GM23248 (cell line): ENCODE measurements around the gene GATA5. TPM values are rescaled to one million over a fixed set of nuclear protein-coding genes. Genes with fewer than 3 reads are reported as not detected.

Source experiments
- DNase-seq: peaks from one replicate; pipeline ENCODE4 v3.0.0-alpha.2; 2015
- H2AFZ ChIP-seq: fragments of 200-600 bp; sonication (generic); 2 replicates; pipeline ENCODE4 v1.6.1; 2016; ENCODE audit warnings: antibody characterized with exemption
- H3F3A ChIP-seq: fragments of 200-600 bp; sonication (generic); 2 replicates; pipeline ENCODE4 v1.6.1; 2016; ENCODE audit warnings: mild to moderate bottlenecking, antibody characterized with exemption, mixed run types; ENCODE audit not compliant: insufficient read depth
- H3K27ac ChIP-seq: fragments of 200-600 bp; sonication (generic); 2 replicates; pipeline ENCODE4 v1.5.1; 2016; ENCODE audit warnings: mild to moderate bottlenecking
- H3K27me3 ChIP-seq: fragments of 200-600 bp; sonication (generic); replicated peaks from 2 replicates; pipeline ENCODE4 v1.6.1; 2016; ENCODE audit warnings: mild to moderate bottlenecking; ENCODE audit not compliant: insufficient read depth
- H3K36me3 ChIP-seq: fragments of 200-600 bp; sonication (generic); 2 replicates; pipeline ENCODE4 v1.6.1; 2016; ENCODE audit warnings: low read depth, mild to moderate bottlenecking
- H3K4me1 ChIP-seq: fragments of 200-600 bp; sonication (generic); 2 replicates; pipeline ENCODE4 v1.6.1; 2016; ENCODE audit warnings: mild to moderate bottlenecking; ENCODE audit not compliant: insufficient read depth
- H3K4me2 ChIP-seq: fragments of 200-600 bp; sonication (generic); one replicate; pipeline ENCODE4 v1.6.1; 2016; ENCODE audit warnings: mild to moderate bottlenecking; ENCODE audit not compliant: unreplicated experiment
- H3K4me3 ChIP-seq: fragments of 200-600 bp; sonication (generic); 2 replicates; pipeline ENCODE4 v1.5.1; 2016; ENCODE audit warnings: mild to moderate bottlenecking
- H3K79me2 ChIP-seq: fragments of 200-600 bp; sonication (generic); 2 replicates; pipeline ENCODE4 v1.6.1; 2016; ENCODE audit warnings: mild to moderate bottlenecking; ENCODE audit not compliant: insufficient read depth
- H3K9ac ChIP-seq: fragments of 200-600 bp; sonication (generic); 2 replicates; pipeline ENCODE4 v1.6.1; 2016; ENCODE audit warnings: mild to moderate bottlenecking
- H3K9me2 ChIP-seq: fragments of 200-600 bp; sonication (generic); 2 replicates; pipeline ENCODE4 v1.6.1; 2016; ENCODE audit warnings: mixed run types, mild to moderate bottlenecking, moderate library complexity; ENCODE audit not compliant: insufficient read depth
- H3K9me3 ChIP-seq: fragments of 200-600 bp; sonication (generic); one replicate; pipeline ENCODE4 v1.6.1; 2017; ENCODE audit warnings: low read depth
- H4K20me1 ChIP-seq: fragments of 200-600 bp; sonication (generic); 2 replicates; pipeline ENCODE4 v1.6.0; 2016; ENCODE audit not compliant: insufficient read depth
- EZH2 ChIP-seq: fragments of 200-600 bp; sonication (generic); IDR thresholded peaks from 2 replicates; pipeline ENCODE4 v1.6.1; 2018; ENCODE audit warnings: antibody characterized with exemption, mild to moderate bottlenecking; ENCODE audit not compliant: insufficient read depth, poor library complexity, severe bottlenecking
- EZH2phosphoT487 ChIP-seq: fragments of 200-600 bp; sonication (generic); IDR thresholded peaks from 2 replicates; pipeline ENCODE4 v1.6.1; 2018; ENCODE audit warnings: antibody characterized with exemption, moderate library complexity, mild to moderate bottlenecking, low read depth; ENCODE audit not compliant: insufficient read depth
- WGBS, 2 experiments: methylation state at CpG; one replicate each; pipeline ENCODE4 v1.1.6; 2015 to 2017; ENCODE audit warnings: low lambda C conversion rate in 2 of 2, low coverage in 1 of 2; ENCODE audit errors: missing lambda C conversion rate in 2 of 2; 5-methylcytosine and 5-hydroxymethylcytosine counted together
- in situ Hi-C: fragments of 300-500 bp; cut with MboI; formaldehyde crosslinking; loops from 2 replicates; pipeline ENCODE4 v1.15.0; 2020
- polyA plus RNA-seq: library from polyadenylated mRNA; unstranded; fragments of >200 nt; fragmentation: Nextera tagmentation; extraction: Ambion mirVana; gene quantifications from 2 replicates; pipeline ENCODE4 v1.2.1, GENCODE V29; 2016
- total RNA-seq: library from RNA; depleted of rRNA; stranded (reverse); fragments of >200 nt; shearing (Covaris generic); gene quantifications from 2 replicates; pipeline ENCODE4 v1.2.3, GENCODE V29; 2014

GATA5 gene
- total and polyA plus RNA-seq, 2 experiments from 2014 or later, result not detected

DNA sequence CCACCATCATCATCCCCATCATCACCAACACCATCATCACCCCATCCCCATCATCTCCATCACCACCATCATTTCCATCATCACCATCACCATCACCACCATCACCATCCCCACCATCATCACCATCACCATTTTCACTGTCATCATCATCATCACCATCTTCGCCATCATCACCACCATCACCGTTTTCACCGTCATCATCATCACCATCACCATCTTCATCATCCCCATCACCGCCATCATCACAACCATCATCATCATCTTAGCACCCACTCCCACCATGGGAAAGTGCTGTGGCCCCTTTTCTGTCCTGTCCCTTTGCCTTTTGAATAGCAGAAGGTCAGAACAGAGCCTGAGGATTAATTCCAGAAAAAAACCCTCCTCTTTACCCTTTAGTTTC is 28.5 kb upstream of the GATA5 start:
- 86 to 94% methylated on average over 4 of the region's 4 CpGs for WGBS, 2 experiments
- no peaks in the 10 kb centered on the region for H3K36me3 ChIP-seq
- no peaks in the 10 kb centered on the region for H3K4me1 ChIP-seq
- no peak overlapping the region for H3K9ac ChIP-seq
- H3K4me3 ChIP-seq, result no peak overlapping the region
- no peaks in the 10 kb centered on the region for H3F3A ChIP-seq
- H3K27ac ChIP-seq, result no peak overlapping the region
- H3K4me2 ChIP-seq, result no peak overlapping the region
- in situ Hi-C loops, result loop anchor here (5.0 to 25.0 kb wide), 2 partner anchors 113 to 283 kb away; partner anchors contain the start of gene MRGBP
- no peaks in the 10 kb centered on the region for H3K9me3 ChIP-seq
- TF ChIP-seq EZH2 (no peak), EZH2phosphoT487 (no peak)
- no peak for DNase-seq
- H2AFZ ChIP-seq, result no peak overlapping the region
- no peaks in the 10 kb centered on the region; the same call in 1 of the 2 replicates for H3K27me3 ChIP-seq
- no peaks in the 10 kb centered on the region for H3K9me2 ChIP-seq
- H4K20me1 ChIP-seq, result no peaks in the 10 kb centered on the region
- H3K79me2 ChIP-seq, result no peaks in the 10 kb centered on the region

DNA sequence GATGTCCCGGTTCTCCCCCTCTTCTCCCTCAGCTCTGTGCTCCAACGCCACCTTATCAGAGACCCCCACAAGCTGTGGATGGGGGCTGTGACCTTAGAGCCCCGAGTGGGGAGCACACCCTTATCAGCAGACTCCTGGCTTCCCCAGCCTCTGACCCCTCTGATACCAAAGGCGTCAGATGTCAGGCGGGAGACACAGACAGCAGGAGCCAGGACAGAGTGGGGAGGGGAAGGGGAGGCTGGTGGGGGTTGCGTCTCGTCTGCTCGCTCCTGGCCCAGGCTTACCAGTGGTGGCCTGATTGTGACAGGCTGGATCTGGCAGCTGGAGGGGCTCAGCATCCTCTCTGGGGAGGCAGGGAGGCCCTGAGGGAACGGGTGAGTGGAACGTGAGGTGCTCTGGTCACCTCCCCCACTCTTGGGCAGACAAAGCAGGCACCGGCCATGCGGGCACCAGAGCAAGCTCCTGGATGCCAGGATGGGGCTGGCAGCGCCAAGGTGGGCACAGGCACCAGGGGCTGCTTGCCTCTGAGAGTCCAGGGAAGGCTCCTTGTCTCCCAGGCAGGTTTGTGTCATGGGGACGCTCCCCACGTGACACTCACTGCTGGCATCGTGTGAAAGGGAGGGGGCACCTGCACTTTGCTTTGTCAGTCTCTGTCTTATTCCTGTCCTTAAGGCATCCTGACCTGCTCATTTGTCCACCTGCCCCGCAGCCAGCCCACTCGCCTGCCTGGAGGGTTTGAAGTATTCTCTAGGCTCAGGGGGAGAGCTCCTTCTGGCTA is 27.8 kb upstream of the GATA5 start:
- no peak overlapping the region for H3K27ac ChIP-seq
- H4K20me1 ChIP-seq, result no peaks in the 10 kb centered on the region
- 34 to 36% methylated on average over 17 to 18 of the region's 18 CpGs for WGBS, 2 experiments
- H3K9ac ChIP-seq, result no peak overlapping the region
- H3K36me3 ChIP-seq, result no peaks in the 10 kb centered on the region
- no peak overlapping the region for H3K4me3 ChIP-seq
- TF ChIP-seq EZH2phosphoT487 (no peak), EZH2 (no peak)
- H3K4me1 ChIP-seq, result no peaks in the 10 kb centered on the region
- no peak overlapping the region for H2AFZ ChIP-seq
- no peaks in the 10 kb centered on the region for H3K79me2 ChIP-seq
- H3F3A ChIP-seq, result no peaks in the 10 kb centered on the region
- DNase-seq, result no peak
- no peaks in the 10 kb centered on the region for H3K9me2 ChIP-seq
- H3K4me2 ChIP-seq, result no peak overlapping the region
- no peaks in the 10 kb centered on the region; the same call in 1 of the 2 replicates for H3K27me3 ChIP-seq
- H3K9me3 ChIP-seq, result no peaks in the 10 kb centered on the region
- in situ Hi-C loops, result loop anchor here (5.0 to 25.0 kb wide), 2 partner anchors 114 to 284 kb away; partner anchors contain the start of gene MRGBP

DNA sequence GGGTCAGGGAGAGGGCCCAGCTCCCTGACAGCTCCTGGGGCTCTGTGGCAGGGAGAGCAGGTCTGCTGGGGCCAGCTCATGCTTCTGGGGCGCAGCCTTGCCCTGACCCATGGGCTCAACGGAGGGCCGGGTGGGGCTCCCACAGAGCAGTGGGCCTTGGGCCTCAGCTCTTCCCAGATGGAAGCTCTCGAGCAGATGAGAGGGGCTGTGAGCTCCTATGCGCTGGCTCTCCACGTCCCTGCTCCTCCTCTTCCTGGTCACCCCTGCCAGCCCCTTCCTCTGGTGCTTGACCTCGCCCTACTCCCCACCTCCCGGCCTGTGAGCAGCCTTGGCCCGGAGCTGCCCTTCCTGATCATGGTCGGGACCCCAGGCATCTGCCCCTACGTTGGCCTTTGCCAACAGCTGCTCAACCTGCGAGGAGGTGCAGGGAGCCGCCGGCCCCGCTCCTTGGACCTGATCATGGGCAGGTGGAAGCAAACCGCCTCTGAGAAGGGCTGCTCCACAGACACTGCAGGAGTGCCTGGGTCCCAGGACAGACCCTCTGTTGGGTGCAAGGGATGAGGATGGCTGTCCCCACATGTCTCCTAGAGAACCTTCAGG is 26.8 kb upstream of the GATA5 start:
- Histone ChIP-seq H3K27me3 (no peaks in the 10 kb centered on the region; the same call in 1 of the 2 replicates), H3K4me2 (no peak overlapping the region), H4K20me1 (no peaks in the 10 kb centered on the region), H3K4me1 (no peaks in the 10 kb centered on the region), H3K36me3 (no peaks in the 10 kb centered on the region), H3K27ac (no peak overlapping the region), H3F3A (no peaks in the 10 kb centered on the region), H3K4me3 (no peak overlapping the region), H2AFZ (no peak overlapping the region), H3K9me3 (no peaks in the 10 kb centered on the region), H3K79me2 (no peaks in the 10 kb centered on the region), H3K9me2 (no peaks in the 10 kb centered on the region), H3K9ac (no peak overlapping the region)
- no peak for TF ChIP-seq EZH2phosphoT487
- TF ChIP-seq EZH2, result no peak
- in situ Hi-C loops, result loop anchor here (5.0 to 25.0 kb wide), 2 partner anchors 115 to 285 kb away; partner anchors contain the start of gene MRGBP
- WGBS, 2 experiments, result 64 to 65% methylated on average over 14 to 16 of the region's 16 CpGs
- no peak for DNase-seq

DNA sequence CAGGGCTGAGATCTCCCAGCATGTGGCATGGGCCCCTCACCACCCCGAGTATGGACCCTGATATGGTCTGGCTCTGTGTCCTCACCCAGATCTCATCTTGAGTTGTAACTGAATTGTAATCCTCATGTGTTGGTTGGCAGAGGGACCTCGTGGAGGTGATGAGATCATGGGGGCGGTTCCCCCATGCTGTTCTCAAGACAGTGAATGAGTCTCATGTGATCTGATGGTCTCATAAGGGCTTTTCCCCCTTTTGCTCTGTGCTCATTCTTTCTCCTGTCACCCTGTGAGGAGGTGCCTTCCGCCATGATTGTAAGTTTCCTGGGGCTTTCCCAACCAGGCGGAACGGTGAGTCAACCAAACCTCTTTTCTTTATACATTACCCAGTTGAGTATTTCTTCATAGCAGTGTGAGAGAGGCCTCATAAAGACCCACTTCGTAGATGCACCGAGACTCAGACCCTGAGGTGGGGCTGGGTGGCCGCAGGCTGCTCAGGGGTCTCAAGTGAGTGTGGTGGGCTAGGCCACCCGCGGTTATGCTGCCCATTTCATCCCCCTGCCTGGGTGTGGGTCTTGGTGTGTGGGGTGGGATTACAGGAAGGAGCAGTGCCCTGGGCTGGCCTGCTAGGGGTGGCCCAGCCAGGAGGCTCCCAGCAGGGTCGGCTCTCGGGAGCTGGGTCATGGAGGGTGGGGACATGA is 26.2 kb upstream of the GATA5 start:
- WGBS, 2 experiments, result 46 to 50% methylated on average over 13 of the region's 13 CpGs
- in situ Hi-C loops, result loop anchor here (5.0 to 25.0 kb wide), 2 partner anchors 115 to 285 kb away; partner anchors contain the start of gene MRGBP
- H3K9ac ChIP-seq, result no peak overlapping the region
- H3K36me3 ChIP-seq, result no peaks in the 10 kb centered on the region
- H3K9me3 ChIP-seq, result no peaks in the 10 kb centered on the region
- H3K9me2 ChIP-seq, result no peaks in the 10 kb centered on the region
- no peak for TF ChIP-seq EZH2
- TF ChIP-seq EZH2phosphoT487, result no peak
- no peaks in the 10 kb centered on the region; the same call in 1 of the 2 replicates for H3K27me3 ChIP-seq
- H2AFZ ChIP-seq, result no peak overlapping the region
- no peak overlapping the region for H3K4me2 ChIP-seq
- H3K79me2 ChIP-seq, result no peaks in the 10 kb centered on the region
- H3K4me3 ChIP-seq, result no peak overlapping the region
- H3K27ac ChIP-seq, result no peak overlapping the region
- no peaks in the 10 kb centered on the region for H3F3A ChIP-seq
- no peaks in the 10 kb centered on the region for H4K20me1 ChIP-seq
- peak; percentile 74 for DNase-seq
- no peaks in the 10 kb centered on the region for H3K4me1 ChIP-seq
